ENCODE results near the gene RALGPS1. TPM values are rescaled to one million over a fixed set of nuclear protein-coding genes. Genes with fewer than 3 reads are reported as not detected.

Gene RALGPS1
- total RNA-seq, 1 donor from 2014 or later, result 15.2 TPM

- Histone ChIP-seq H3K4me1 (peaks cover 12% of the 10 kb centered on the region), H3K9me3 (no peaks in the 10 kb centered on the region), H3K27ac (no peak overlapping the region), H3K36me3 (no peaks in the 10 kb centered on the region), H3K27me3 (no peaks in the 10 kb centered on the region), H3K4me3 (peak overlapping the region; percentile 37 to 84)
- TF ChIP-seq POLR2A (IDR thresholded peaks at IDR 0.05) (no peak), POLR2AphosphoS5 (IDR thresholded peaks at IDR 0.05; ENCODE audit: insufficient read depth in 1 of 2, low read depth in 1 of 2) (no peak), CTCF (IDR thresholded peaks at IDR 0.05) (no peak)
- DNase-seq (ENCODE audit: extremely low spot score in 2 of 2), result no peak
- intact Hi-C loops (cut with DNase I), result no loop called here
These were observed 1.4 kb downstream of the RALGPS1 start for GRCh38 chr9:126915846-126916543.

- no peak for DNase-seq (ENCODE audit: extremely low spot score in 2 of 2)
- Histone ChIP-seq H3K9me3 (no peaks in the 10 kb centered on the region), H3K27me3 (no peaks in the 10 kb centered on the region), H3K27ac (no peak overlapping the region), H3K4me3 (no peak overlapping the region), H3K4me1 (peaks cover 12% of the 10 kb centered on the region), H3K36me3 (no peaks in the 10 kb centered on the region)
- no peak for TF ChIP-seq CTCF (IDR thresholded peaks at IDR 0.05)
- no peak for TF ChIP-seq POLR2AphosphoS5 (IDR thresholded peaks at IDR 0.05; ENCODE audit: insufficient read depth in 1 of 2, low read depth in 1 of 2)
- TF ChIP-seq POLR2A (IDR thresholded peaks at IDR 0.05), result no peak
- intact Hi-C loops (cut with DNase I), result no loop called here
These were observed 2.3 kb downstream of the RALGPS1 start for GRCh38 chr9:126916909-126917308.

GRCh38 chr9:126919193-126919592 is 4.6 kb downstream of the RALGPS1 start:
- H3K4me1 ChIP-seq, result peaks cover 10% of the 10 kb centered on the region
- DNase-seq (ENCODE audit: extremely low spot score in 2 of 2), result no peak
- no peaks in the 10 kb centered on the region for H3K9me3 ChIP-seq
- TF ChIP-seq POLR2A (IDR thresholded peaks at IDR 0.05) (no peak), CTCF (IDR thresholded peaks at IDR 0.05) (no peak), POLR2AphosphoS5 (IDR thresholded peaks at IDR 0.05; ENCODE audit: insufficient read depth in 1 of 2, low read depth in 1 of 2) (no peak)
- no peak overlapping the region for H3K27ac ChIP-seq
- intact Hi-C loops (cut with DNase I), result no loop called here
- no peak overlapping the region for H3K4me3 ChIP-seq
- H3K27me3 ChIP-seq, result no peaks in the 10 kb centered on the region
- no peaks in the 10 kb centered on the region for H3K36me3 ChIP-seq

GRCh38 chr9:126925876-126926275 is 11.3 kb downstream of the RALGPS1 start:
- DNase-seq (ENCODE audit: extremely low spot score in 2 of 2), result no peak
- no peaks in the 10 kb centered on the region for H3K4me1 ChIP-seq
- H3K4me3 ChIP-seq, result no peak overlapping the region
- TF ChIP-seq POLR2A (IDR thresholded peaks at IDR 0.05) (no peak), CTCF (IDR thresholded peaks at IDR 0.05) (no peak), POLR2AphosphoS5 (IDR thresholded peaks at IDR 0.05; ENCODE audit: insufficient read depth in 1 of 2, low read depth in 1 of 2) (no peak)
- intact Hi-C loops (cut with DNase I), result no loop called here
- H3K27me3 ChIP-seq, result no peaks in the 10 kb centered on the region
- H3K36me3 ChIP-seq, result no peaks in the 10 kb centered on the region
- H3K9me3 ChIP-seq, result no peaks in the 10 kb centered on the region
- no peak overlapping the region for H3K27ac ChIP-seq

GRCh38 chr9:126926364-126926763 is 11.8 kb downstream of the RALGPS1 start:
- no peak for DNase-seq (ENCODE audit: extremely low spot score in 2 of 2)
- TF ChIP-seq POLR2A (IDR thresholded peaks at IDR 0.05) (no peak), POLR2AphosphoS5 (IDR thresholded peaks at IDR 0.05; ENCODE audit: insufficient read depth in 1 of 2, low read depth in 1 of 2) (no peak), CTCF (IDR thresholded peaks at IDR 0.05) (no peak)
- no peaks in the 10 kb centered on the region for H3K4me1 ChIP-seq
- H3K27me3 ChIP-seq, result no peaks in the 10 kb centered on the region
- intact Hi-C loops (cut with DNase I), result no loop called here
- H3K36me3 ChIP-seq, result no peaks in the 10 kb centered on the region
- no peak overlapping the region for H3K27ac ChIP-seq
- H3K4me3 ChIP-seq, result no peak overlapping the region
- no peaks in the 10 kb centered on the region for H3K9me3 ChIP-seq

Measured in vagina (tissue), 2 donors.